NCI-H2227 (cell line): ENCODE data around the gene SNX8.

Experiments used
- DNase-seq: peaks from one replicate; lab custom pipeline; 2025; ENCODE audit not compliant: unreplicated experiment; lab: John Stamatoyannopoulos, UW

SNX8 gene

GRCh38 chr7:2224934-2225333 is 89.3 kb downstream of the SNX8 start:
- no peak for DNase-seq

GRCh38 chr7:2224491-2224928 is 89.7 kb downstream of the SNX8 start:
- no peak for DNase-seq

GRCh38 chr7:2223321-2223720 is 90.9 kb downstream of the SNX8 start:
- no peak for DNase-seq

DNA sequence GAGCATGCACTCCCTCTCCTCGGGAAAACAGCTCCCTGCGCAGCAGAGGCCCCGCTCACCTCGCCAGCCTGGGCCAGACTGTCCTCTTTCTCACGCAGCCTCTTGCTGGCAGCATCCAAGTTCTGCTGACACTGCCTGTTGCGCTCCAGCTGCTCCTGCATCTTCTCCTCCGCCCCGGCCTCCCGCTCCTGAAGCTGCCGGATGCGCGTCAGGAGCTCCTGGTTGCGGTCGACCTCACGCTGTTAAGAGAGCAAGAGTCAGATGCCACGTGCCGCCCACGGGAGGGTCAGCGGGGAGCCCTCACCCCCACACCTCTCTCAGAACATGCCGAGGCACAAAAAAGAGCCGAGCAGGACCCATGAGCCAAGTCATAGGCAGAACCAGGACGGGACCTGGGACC is 91.7 kb downstream of the SNX8 start:
- no peak for DNase-seq

GRCh38 chr7:2220954-2221353 is 93.3 kb downstream of the SNX8 start:
- DNase-seq, result no peak

DNA sequence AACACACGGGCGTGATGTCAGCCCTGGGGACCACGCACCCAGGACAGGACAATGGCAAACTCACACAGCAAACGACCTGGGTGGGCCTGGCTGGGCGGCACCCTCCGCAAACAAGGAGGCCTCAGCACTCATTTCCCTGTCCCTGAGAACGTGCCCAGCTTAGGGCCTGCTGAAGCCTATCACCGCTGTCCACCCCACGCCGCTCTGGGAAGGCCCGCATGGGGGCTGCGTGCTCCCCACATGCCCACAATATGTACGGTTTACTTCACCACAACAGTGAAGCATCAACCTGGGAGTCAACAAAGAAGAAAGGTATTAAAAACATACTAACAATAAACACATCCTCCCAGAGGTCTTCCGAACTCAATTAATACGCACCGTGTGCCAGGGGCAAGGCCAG is 93.7 kb downstream of the SNX8 start:
- DNase-seq, result no peak

DNA sequence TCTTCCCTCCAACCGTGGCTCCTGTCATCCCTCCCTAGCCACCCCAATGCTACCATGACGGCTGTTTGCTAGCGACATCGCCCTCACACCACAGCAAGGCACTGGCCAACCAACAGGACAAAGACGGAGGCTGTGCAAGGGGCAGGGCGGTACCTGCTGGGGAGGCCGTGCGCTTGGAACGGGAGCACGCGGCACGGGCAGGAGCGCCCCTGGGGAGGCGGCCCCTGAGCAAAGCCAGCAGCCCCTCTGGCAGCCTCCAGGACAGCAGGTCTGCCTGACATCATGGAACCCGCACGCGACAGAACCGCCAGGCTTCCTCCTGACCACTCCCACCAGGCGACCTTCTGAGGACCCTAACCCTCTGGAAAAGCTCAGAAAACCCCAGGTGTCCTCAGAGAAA is 94.2 kb downstream of the SNX8 start:
- DNase-seq, result no peak

DNA sequence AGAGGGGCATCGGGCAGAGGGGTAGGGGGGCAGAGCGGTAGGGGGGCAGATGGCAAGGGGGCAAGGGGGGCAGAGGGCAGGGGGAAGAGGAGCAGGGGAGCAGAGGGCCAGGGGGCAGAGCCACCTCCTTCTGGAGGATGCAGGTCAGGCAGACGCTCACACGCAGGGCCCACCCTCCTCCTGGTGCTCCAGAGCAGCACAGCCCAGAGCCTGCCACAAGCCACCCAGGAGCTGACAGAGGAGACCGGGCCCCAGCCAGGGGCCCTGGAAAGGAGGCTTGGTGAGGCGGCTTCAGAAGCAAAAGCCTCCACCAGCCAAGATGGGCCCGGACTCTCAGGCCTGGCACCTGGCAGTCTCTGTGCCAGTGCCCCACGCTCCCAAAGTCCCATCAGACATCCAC is 94.6 kb downstream of the SNX8 start:
- no peak for DNase-seq

GRCh38 chr7:2219136-2219535 is 95.1 kb downstream of the SNX8 start:
- no peak for DNase-seq

GRCh38 chr7:2218444-2218785 is 95.8 kb downstream of the SNX8 start:
- no peak for DNase-seq

DNA sequence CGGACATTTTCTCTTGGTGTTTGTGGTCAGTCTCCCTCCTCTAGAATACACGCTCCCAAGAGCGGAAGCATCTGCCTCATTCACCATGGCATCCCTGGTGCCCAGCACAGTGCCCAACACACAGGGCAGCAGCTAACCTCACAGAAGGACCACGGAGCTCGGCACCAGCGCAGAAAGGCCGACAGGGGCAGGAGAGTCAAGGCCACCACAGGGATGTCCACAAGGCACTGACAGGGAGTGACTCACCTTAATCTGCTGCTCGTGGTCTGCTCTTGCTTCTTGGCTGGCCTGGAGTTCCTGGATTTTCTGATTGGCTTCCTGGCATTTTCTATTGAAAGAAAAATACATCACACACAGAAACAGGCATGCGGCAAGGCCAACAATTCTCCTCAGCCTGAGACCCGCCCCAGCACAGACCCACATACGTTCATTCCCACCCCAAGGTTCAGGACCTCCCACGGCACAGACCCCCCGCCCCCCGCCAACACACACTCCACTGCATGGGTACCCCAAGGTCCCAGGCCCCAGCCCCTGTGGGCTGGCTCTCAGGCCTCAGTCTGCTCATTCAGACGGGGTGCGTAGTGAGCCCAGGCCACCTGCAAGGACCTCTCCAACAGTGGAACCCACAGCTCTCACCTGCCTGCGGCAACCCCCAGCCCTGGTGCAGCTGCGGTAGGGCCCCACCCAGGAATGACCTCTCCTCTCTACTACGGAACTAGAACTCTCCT is 96.4 kb downstream of the SNX8 start:
- no peak for DNase-seq

- no peak for DNase-seq
Measured at GRCh38 chr7:2217206-2217605, 97.0 kb downstream of the SNX8 start.

DNA sequence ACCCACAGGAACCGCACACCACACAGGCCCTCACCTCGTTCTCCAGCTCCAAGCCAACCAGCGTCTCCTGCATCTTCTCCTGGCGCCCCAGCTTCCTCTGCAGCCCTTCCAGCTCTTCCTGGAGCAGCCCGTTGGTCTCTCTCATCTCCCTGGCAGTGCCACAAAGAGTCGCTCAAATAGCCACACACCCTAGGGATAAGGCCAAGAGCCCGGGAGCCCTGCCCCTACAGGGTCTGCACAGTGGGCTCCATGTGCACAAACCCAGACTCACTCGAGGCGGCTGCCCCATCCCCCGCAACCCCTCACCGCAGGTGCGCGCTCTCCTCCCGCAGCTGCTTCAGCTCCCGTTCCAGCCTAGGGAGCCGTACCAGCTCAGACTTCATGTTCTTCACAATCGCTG is 98.4 kb downstream of the SNX8 start:
- no peak for DNase-seq

DNA sequence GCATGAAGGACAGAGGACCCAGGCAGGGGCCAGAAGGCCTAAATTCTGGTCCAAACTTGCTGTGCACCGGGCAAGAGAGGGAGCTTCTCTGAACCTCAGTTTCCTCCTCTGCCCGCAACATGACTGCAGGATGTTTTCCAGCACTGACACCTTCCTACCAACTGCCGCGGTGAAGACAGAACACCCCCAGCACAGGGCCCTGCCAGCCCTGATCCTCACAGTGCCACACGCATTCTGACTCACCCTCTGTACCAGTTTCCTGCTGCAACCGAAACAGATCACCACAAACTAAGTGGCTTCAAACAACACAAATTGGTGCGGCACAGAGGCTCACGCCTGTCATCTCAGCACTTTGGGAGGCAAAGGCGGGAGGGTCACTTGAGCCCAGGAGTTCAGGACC is 99.6 kb downstream of the SNX8 start:
- no peak for DNase-seq

- DNase-seq, result no peak
Measured at GRCh38 chr7:2213551-2214215, 100.6 kb downstream of the SNX8 start.

- no peak for DNase-seq
Measured at GRCh38 chr7:2212906-2213305, 101.3 kb downstream of the SNX8 start.

GRCh38 chr7:2211926-2212325 is 102.3 kb downstream of the SNX8 start:
- DNase-seq, result no peak

DNA sequence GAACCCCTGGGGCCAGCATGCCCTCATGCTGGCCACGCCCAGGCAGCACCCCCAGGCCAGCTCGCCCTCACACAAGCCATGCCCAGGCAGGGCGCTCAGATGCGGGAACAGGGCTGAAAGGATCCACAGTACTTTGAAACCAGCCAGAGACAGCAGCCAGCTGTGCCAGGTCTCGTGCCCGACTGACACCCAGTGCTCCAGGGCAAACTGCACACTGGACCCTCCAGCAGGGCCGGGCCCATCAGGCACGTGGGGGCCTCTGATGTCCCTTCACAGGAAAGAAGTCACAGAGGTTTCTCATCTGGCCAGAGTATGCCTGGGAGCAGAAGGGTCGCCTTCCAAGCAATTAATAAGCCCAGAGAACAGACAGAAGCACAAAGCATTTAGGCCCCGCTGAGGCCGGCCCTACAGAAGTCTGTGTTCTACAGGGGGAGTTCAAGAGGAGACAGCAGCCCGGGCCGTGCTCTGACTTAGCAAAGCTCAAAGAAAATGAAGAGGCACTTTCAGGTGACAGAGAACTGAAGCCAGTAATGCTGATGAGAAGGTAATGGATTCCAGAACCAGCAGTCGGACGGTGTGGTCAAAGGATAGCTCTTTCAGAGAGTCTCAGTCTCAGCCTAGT is 102.9 kb downstream of the SNX8 start:
- no peak for DNase-seq

- no peak for DNase-seq
Measured at GRCh38 chr7:2210551-2211258, 103.5 kb downstream of the SNX8 start.

DNA sequence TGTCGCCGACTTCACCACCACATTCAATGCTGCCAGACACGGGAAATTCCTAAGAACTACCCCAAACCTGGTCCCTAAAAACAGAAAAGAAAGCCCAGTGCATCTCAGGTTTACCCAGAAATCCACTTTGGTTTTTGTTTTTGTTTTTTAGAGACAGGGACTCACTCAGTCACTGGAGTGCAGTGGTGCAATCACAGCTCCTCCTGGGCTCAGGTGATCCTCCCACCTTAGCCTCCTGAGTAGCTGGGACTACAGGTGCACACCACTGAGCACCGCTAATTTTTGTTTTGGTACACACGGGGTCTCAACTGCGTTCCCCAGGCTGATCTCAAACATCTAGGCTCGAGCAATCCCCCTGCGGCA is 104.3 kb downstream of the SNX8 start:
- DNase-seq, result no peak

DNA sequence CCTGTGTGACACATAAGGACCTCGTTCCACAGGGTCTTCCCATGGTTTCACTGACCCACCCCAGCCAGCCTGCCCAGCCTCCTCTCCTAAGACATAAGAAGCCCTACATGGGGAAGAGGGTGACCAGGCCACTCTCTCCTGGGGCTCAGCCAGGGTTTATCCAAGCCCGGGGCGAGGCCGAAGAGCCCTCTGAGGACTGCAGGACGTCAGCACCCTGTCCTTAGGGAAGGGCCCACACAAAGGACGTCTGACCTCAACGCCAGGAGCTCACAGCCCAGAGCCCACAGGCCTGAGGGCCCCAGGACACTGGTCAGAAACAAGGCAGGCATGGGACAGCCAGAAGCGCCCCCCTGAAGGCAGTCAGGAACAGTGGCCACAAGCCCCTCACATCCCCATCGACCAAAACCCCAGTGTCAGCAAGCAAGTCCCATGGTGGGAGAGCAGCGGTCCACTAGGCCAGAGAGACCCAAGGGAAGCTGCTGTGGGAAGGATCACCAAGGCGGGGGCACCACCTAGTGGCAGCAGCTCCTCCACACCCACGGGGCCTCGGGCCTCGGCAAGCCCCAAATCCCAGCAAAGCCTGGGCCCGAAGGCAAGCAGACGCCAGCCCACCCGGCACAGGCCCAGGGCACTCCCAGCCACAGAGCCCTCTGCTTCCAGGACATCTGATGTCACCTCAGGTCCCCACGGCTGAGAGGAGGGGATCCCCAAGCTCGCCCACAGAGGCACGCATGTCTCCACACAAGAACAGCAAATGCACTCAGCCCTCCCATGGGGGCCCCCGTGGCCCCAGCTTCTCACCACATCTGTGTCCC is 104.9 kb downstream of the SNX8 start:
- DNase-seq, result peak; percentile 55
